Common myeloid progenitor, CD34-positive (primary cell): Measurements from ENCODE around the gene MACO1.

Experiments
- CTCF ChIA-PET: fragments of 350-600 bp; sonication (Branson Sonifier 250); formaldehyde crosslinking; loops from one replicate; lab custom pipeline; 2021; ENCODE audit warnings: antibody characterized with exemption; lab: Charles Lee
- POLR2A ChIA-PET: fragments of 350-600 bp; sonication (Branson Sonifier 250); formaldehyde crosslinking; loops from one replicate; lab custom pipeline; 2021; ENCODE audit warnings: antibody characterized with exemption; lab: Charles Lee
- DNase-seq, 3 donors: peaks; one replicate each; pipeline versions ENCODE4 v3.0.0 to v3.0.0-alpha.2; 2013
- H3K27ac ChIP-seq, 2 experiments: 1 replicate in 1 of 2; 2 replicates in 1 of 2; pipeline ENCODE4 v1.7.0; 2013; ENCODE audit warnings: inconsistent platforms in 2 of 2, low read length in 2 of 2, mild to moderate bottlenecking in 2 of 2, low read depth in 1 of 2, moderate library complexity in 1 of 2; ENCODE audit not compliant: severe bottlenecking in 2 of 2, insufficient read depth in 1 of 2, poor library complexity in 1 of 2
- H3K27me3 ChIP-seq, 5 experiments: replicated peaks in 2 of 5; 1 replicate in 3 of 5; 2 replicates in 2 of 5; pipeline versions ENCODE4 v1.6.1 to v1.7.0; 2013; ENCODE audit warnings: low read length in 4 of 5, mild to moderate bottlenecking in 2 of 5, moderate library complexity in 2 of 5, inconsistent platforms in 1 of 5; ENCODE audit not compliant: insufficient read depth in 5 of 5, control insufficient read depth in 4 of 5
- H3K36me3 ChIP-seq, 4 experiments: 1 replicate in 2 of 4; 2 replicates in 2 of 4; pipeline versions ENCODE4 v1.6.1 to v1.7.0; 2013; ENCODE audit warnings: low read length in 3 of 4, control low read depth in 1 of 4, mild to moderate bottlenecking in 1 of 4; ENCODE audit not compliant: control insufficient read depth in 4 of 4, insufficient read depth in 4 of 4
- H3K4me1 ChIP-seq, 4 experiments: 1 replicate in 3 of 4; 2 replicates in 1 of 4; pipeline versions ENCODE4 v1.6.1 to v1.7.1; 2013; ENCODE audit warnings: low read length in 3 of 4, mild to moderate bottlenecking in 3 of 4, control low read depth in 1 of 4, inconsistent platforms in 1 of 4, moderate library complexity in 1 of 4; ENCODE audit not compliant: control insufficient read depth in 4 of 4, insufficient read depth in 4 of 4; ENCODE audit errors: control extremely low read depth in 1 of 4
- H3K4me3 ChIP-seq, 7 experiments: 1 replicate in 4 of 7; 2 replicates in 3 of 7; pipeline versions ENCODE4 v1.5.1 to v1.7.0; 2013; ENCODE audit warnings: mild to moderate bottlenecking in 7 of 7, low read length in 6 of 7, moderate library complexity in 6 of 7, inconsistent platforms in 2 of 7, low read depth in 2 of 7, control low read depth in 1 of 7; ENCODE audit not compliant: insufficient read depth in 4 of 7, control insufficient read depth in 1 of 7; ENCODE audit errors: extremely low read depth in 1 of 7
- H3K9me3 ChIP-seq, 5 experiments: 1 replicate in 4 of 5; 2 replicates in 1 of 5; pipeline versions ENCODE4 v1.6.1 to v1.7.1; 2013; ENCODE audit warnings: low read length in 4 of 5, mild to moderate bottlenecking in 2 of 5, inconsistent platforms in 1 of 5, low read depth in 1 of 5, moderate library complexity in 1 of 5; ENCODE audit not compliant: control insufficient read depth in 4 of 5, insufficient read depth in 2 of 5; ENCODE audit errors: control extremely low read depth in 1 of 5
- WGBS: methylation state at CpG from one replicate; pipeline ENCODE4 v1.1.5; 2013; ENCODE audit not compliant: insufficient coverage; 5-methylcytosine and 5-hydroxymethylcytosine counted together

Gene MACO1

DNA sequence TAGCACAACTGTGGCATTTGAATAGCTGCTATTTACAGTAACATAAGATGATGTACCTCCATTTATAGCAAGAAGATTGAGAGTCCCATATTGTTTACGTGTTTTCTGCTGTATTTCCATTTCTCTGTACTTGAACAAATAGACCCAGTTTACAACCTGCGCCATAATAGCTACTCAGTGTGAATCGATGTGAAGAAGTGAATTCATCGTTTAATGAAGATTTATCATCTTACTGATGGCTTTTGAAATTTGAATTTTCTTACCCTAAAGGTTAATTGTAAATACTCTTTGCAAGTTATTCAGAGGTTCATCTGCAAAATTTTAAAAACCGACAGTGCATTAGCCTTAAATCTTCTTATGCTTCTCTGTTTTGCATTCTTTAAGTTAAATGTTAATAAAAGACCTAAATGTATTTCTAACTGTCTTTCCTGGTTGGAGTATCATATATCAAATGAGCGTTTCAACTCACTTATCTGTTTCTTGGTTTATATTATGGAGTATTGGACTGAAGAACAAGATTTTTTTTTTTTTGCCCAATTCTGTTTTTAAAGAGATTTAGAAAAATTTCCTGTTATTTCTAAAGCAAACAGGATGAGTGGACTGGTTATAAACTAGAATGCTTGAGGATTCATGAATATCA, 2.2 kb downstream of the MACO1 start:
- H3K27ac ChIP-seq, result peak overlapping the region in 1 of 2 experiments; percentile 88
- no peak for DNase-seq
- no peaks in the 10 kb centered on the region for H3K9me3 ChIP-seq
- CTCF ChIA-PET, result interaction anchor here (0.9 to 1.3 kb wide), 4 partner anchors 17 to 52 kb away, joined by 3 to 4 read pairs (median 3); no protein-coding TSS in a partner anchor
- H3K4me3 ChIP-seq, result peak overlapping the region in 3 of 7 experiments; percentile 81 to 94 (median 91)
- WGBS, result 92% methylated on average over 4 of the region's 6 CpGs
- H3K36me3 ChIP-seq, result peaks cover 0 to 1% (median under 1%) of the 10 kb centered on the region in 4 experiments
- H3K4me1 ChIP-seq, result peaks cover 31 to 58% (median 42%) of the 10 kb centered on the region in 4 experiments
- H3K27me3 ChIP-seq, result no peaks in the 10 kb centered on the region
- POLR2A ChIA-PET, result no interaction called here

DNA sequence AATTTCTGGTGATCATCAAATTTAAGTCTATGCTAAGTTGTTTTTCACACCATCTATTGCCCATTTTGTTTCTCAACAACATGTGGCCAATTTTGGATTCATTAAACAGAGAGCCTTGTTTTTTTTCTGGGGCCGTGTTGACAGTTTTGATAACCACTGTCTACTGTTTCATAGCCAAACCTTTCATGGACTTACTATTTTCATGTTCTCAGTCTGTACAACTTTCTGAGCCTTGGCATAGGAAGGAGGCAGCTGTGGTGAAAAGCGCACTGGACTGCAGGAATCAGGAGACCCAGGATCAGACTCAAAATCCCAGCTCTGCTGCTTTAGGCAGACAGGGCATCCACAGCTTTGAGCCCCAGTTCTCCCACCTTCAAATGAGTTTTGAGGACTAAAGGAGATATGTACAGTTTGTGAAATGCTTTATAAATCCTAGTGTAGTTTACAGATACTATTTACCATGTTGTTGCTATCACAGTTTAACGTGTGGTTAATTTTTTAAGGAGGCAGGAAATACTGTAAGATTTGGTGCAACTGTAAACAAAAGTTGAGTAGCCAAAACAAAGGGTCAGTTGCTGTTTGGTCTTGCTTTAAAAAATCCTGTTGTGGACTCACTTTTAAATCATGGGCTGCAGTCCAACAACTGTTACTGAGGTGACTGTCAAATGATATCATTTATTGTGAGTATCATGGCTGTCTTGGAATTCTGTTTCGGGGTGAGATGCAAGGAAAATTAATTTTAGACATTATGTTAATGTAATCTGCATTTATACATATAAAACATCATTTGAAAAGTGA, 2.9 kb downstream of the MACO1 start:
- ChIA-PET CTCF (interaction anchor here (1.0 to 1.2 kb wide), 2 partner anchors 31 to 55 kb away, joined by 3 read pairs; no protein-coding TSS in a partner anchor), POLR2A (no interaction called here)
- Histone ChIP-seq H3K36me3 (peaks cover 0 to 2% (median under 1%) of the 10 kb centered on the region in 4 experiments), H3K9me3 (no peaks in the 10 kb centered on the region), H3K4me3 (peak overlapping the region in 1 of 7 experiments; percentile 4), H3K4me1 (peaks cover 31 to 58% (median 42%) of the 10 kb centered on the region in 4 experiments), H3K27me3 (no peaks in the 10 kb centered on the region), H3K27ac (peak overlapping the region in 1 of 2 experiments; percentile 88)
- no peak for DNase-seq
- WGBS, result 80% methylated on average over 3 of the region's 4 CpGs

DNA sequence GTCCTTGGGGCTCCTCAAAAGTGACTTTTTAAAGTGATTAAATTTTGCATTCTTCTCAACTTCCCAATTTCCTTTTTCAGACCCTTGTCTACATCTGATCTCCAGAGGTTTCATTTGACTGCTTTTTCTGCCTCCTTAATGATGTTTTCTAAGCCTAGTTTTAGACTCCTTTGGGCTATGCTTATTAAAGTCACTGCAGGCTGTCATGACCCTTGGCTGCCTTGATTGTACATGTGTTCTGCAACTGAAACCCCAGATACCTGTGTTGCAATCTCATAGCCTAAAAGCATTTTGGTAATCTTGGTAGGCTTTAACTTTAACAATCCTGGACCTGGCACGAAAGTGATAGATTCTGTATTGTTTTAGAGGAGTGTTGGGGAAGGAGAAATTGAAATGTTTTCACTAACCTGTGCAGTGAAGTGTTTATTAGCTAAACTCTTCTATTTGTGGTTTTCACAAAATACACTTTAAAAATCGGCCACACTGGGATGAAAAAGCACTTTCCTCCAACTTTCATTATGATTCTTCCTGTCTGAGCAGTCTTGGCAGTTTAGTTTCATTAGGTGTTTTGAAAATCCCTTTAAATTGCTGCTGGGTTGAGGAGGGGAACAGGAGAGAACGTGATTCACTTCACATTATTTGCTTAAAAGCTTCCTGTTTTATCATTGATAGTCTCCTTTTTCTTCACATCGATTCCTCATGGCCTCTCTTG, 4.9 kb downstream of the MACO1 start:
- Histone ChIP-seq H3K36me3 (peaks cover 0 to 2% (median under 1%) of the 10 kb centered on the region in 4 experiments), H3K27ac (peak overlapping the region in 1 of 2 experiments; percentile 75), H3K4me1 (peaks cover 31 to 51% (median 39%) of the 10 kb centered on the region in 4 experiments), H3K4me3 (peak overlapping the region in 6 of 7 experiments; percentile 16 to 74 (median 34)), H3K27me3 (no peaks in the 10 kb centered on the region), H3K9me3 (no peaks in the 10 kb centered on the region)
- POLR2A ChIA-PET, result no interaction called here
- no CpG with 5 or more reads among the region's 4 CpGs for WGBS
- CTCF ChIA-PET, result interaction anchor here (1.0 to 1.8 kb wide), 5 partner anchors 10 to 84 kb away, joined by 3 to 5 read pairs (median 4); no protein-coding TSS in a partner anchor
- peak in 2 of 3 donors; percentile 34 to 37 for DNase-seq

DNA sequence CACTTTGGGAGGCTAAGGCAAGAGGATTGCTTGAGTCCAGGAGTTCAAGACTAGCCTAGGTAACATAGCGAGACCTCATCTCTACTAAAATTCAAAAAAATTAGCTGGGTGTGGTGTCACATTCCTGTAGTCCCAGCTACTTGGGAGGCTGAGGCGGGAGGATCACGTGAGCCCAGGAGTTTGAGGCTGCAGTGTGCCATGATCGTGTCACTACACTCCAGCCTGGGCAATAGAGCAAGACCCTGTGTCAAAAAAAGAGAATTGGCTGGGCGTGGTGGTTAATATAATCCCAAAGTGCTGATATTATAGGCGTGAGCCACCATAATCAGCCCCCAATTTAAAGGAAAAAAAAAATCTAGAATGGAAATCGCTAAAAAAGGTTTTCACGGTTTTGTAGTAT, 7.0 kb downstream of the MACO1 start:
- DNase-seq, result no peak
- Histone ChIP-seq H3K27me3 (no peaks in the 10 kb centered on the region), H3K9me3 (no peaks in the 10 kb centered on the region), H3K4me3 (no peak overlapping the region), H3K27ac (no peak overlapping the region), H3K36me3 (peaks cover 0 to 2% (median under 1%) of the 10 kb centered on the region in 4 experiments), H3K4me1 (peaks cover 23 to 40% (median 28%) of the 10 kb centered on the region in 4 experiments)
- WGBS, result 97% methylated on average over 6 of the region's 8 CpGs
- CTCF ChIA-PET, result interaction anchor here (0.7 to 1.8 kb wide), 3 partner anchors 12 to 34 kb away, joined by 3 to 5 read pairs (median 5); no protein-coding TSS in a partner anchor
- POLR2A ChIA-PET, result no interaction called here

DNA sequence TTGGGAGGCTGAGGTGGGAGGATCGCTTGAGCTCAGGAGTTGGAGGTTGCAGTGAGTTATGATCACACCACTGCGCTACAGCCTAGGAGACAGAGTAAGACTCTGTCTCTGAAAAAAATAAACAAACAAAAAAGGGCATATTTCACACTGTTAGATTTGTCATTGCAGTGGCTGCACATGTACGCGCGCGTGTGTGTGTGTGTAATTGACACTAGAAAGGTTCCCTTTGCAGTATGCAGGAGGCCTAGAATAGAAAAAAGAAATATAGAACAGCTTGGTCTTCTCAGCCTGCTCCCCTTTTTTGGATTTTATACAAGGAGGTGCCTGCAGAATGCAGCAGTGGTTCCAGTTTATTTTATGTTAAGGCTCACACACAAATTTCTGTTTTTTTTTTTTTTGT, 8.6 kb downstream of the MACO1 start:
- peaks cover 0 to 2% (median under 1%) of the 10 kb centered on the region in 4 experiments for H3K36me3 ChIP-seq
- H3K9me3 ChIP-seq, result no peaks in the 10 kb centered on the region
- POLR2A ChIA-PET, result no interaction called here
- no peak for DNase-seq
- 100% methylated on average over 5 of the region's 6 CpGs for WGBS
- H3K27me3 ChIP-seq, result no peaks in the 10 kb centered on the region
- no peak overlapping the region for H3K27ac ChIP-seq
- H3K4me1 ChIP-seq, result peaks cover 18 to 26% (median 20%) of the 10 kb centered on the region in 4 experiments
- no peak overlapping the region for H3K4me3 ChIP-seq
- CTCF ChIA-PET, result no interaction called here

DNA sequence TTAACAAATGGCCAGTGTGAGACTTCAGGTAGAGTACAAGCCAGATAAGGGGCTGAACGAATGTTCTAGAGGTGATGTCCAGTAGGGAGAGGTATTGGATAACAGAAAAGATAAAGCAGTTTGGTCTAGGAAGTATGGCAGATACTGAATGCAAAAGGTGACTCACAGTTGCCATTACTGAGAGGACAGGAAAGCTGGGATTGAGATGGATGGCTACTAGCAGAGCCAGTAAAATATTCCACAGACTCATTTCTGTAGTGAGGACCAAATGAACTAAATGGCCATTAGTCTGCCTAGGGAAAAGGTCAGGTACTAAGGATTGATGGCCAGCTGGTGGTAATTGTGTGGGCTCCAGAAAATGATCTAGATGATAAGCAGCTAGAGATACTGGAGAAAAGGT, 11.5 kb downstream of the MACO1 start:
- ChIA-PET POLR2A (no interaction called here), CTCF (interaction anchor here (0.6 to 1.3 kb wide), 4 partner anchors 11 to 368 kb away, joined by 3 to 4 read pairs (median 3); no protein-coding TSS in a partner anchor)
- peak in 1 of 3 donors; percentile 12 for DNase-seq
- Histone ChIP-seq H3K36me3 (peaks cover 2 to 5% (median 3%) of the 10 kb centered on the region in 4 experiments), H3K4me3 (no peak overlapping the region), H3K27me3 (no peaks in the 10 kb centered on the region), H3K9me3 (no peaks in the 10 kb centered on the region), H3K27ac (no peak overlapping the region), H3K4me1 (peaks cover 0 to 6% (median 1%) of the 10 kb centered on the region in 4 experiments)
- 95% methylated on average over 1 of the region's 1 CpG for WGBS
